Sciatic nerve (tissue), 2 donors: ENCODE measurements around the gene UBE2N. TPM values are rescaled to one million over a fixed set of nuclear protein-coding genes. Genes with fewer than 3 reads are reported as not detected.
A peak's percentile ranks its signal among the peaks of the same experiment; 100 is the strongest.
"Not testable (repeated sequence)": the region's sequence is repeated elsewhere in the genome, so short reads cannot be mapped to it uniquely, and the experiment has no call there.

Source experiments
- ATAC-seq: fragments of 200-7000 bp; cut with Tn5 transposase; one replicate; pipeline ENCODE4 v1.9.1; 2020; ENCODE audit warnings: mild to moderate bottlenecking, moderate library complexity
- DNase-seq: peaks from one replicate; pipeline ENCODE4 v3.0.0-alpha.2; 2020; ENCODE audit warnings: low spot score
- intact Hi-C: fragments of 100-400 bp; cut with DNase I; formaldehyde crosslinking; loops from one replicate; pipeline ENCODE4 v1.14.2; 2022
- total RNA-seq: library from RNA; stranded (reverse); fragmentation: NEBNext Ultra II Directional; extraction: Animal tissue kit (Norgen Biotek cat#: 25700); gene quantifications from one replicate; pipeline ENCODE4 v1.2.1, GENCODE V29; 2021
- donor health status: DM: no; HTN: no; CAD: no.
- donor health status: DM: no; HTN: no; CAD: no.

Gene UBE2N
- total RNA-seq, 1 donor from 2014 or later = 58.4 TPM

DNA sequence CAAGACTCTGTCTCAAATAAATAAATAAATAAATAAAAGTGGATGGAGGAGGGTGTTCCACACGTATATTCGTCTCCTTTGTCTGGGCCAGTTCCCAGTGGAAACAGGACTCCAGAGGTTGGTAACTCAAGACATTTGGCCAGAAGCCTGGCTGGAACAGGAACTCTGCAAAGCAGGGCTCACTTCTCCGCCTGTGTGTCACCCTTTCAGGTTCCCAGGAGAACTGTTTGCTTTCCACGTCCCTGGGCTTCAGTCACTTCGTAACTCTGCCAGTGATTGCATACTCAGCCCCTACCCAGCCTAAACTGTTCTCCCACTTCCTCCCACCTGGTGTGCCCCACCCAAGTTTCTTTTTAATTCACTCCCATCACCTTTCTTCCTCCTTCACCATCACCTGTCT, 7.0 kb upstream of the UBE2N start:
- ATAC-seq (no peak), DNase-seq (no peak)
- intact Hi-C loops = no loop called here

- intact Hi-C loops = no loop called here
Observed at GRCh38 chr12:93447555-93448290, 6.0 kb upstream of the UBE2N start.

DNA sequence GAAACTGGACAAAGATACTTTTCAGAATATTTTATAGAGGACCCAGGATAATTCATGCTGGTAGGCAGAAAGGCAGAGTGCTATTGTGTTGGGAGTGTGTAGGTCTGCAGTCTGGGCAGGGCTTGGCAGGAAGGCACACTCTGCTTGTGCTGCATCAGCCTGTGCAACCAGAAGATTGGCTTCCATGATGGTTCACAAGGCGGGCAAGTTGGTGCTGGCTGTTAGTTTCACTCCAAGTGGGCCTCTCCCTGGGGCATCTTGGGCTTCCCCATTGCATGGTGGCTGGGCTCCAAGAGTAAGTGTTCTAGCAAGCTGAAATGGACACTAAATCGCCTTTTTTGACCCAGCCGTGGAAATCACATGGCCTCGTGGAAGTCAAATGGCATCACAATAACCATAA, 1.8 kb upstream of the UBE2N start:
- ATAC-seq (no peak), DNase-seq (no peak)
- intact Hi-C loops = no loop called here

More at GRCh38 chr12:93447555-93448290, 6.0 kb upstream of the UBE2N start:
- no peak for ATAC-seq
- no peak for DNase-seq

- intact Hi-C loops = no loop called here
- no peak for DNase-seq
- peak; percentile 5 for ATAC-seq
Observed at GRCh38 chr12:93442411-93443340, 929 bp upstream of the UBE2N start.

- intact Hi-C loops = no loop called here
- DNase-seq (peak; percentile 69), ATAC-seq (no peak)
Observed at GRCh38 chr12:93441081-93441616, 598 bp downstream of the UBE2N start.

GRCh38 chr12:93440043-93440835, 1.5 kb downstream of the UBE2N start:
- DNase-seq (no peak), ATAC-seq (no peak)
- intact Hi-C loops = no loop called here

GRCh38 chr12:93438266-93439050, 3.3 kb downstream of the UBE2N start:
- no peak for DNase-seq
- no peak for ATAC-seq
- intact Hi-C loops = no loop called here

- intact Hi-C loops = no loop called here
- DNase-seq = no peak
- ATAC-seq = no peak
Observed at GRCh38 chr12:93434256-93434865, 7.4 kb downstream of the UBE2N start.

DNA sequence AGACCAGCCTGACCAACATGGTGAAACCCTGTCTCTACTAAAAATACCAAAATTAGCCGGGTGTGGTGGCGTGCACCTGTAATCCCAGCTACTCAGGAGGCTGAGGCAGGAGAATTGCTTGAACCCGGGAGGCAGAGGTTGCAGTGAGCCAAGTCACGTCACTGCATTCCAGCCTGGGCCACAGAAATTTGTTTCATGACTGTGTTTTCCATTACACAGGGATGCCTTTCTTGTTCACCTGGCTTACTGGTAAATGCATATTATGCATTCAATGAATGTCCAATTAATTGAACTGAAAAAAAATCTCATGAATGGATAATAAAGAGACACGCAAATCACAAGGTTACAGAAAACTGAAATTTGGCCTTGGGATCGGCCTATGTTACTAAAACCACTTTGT, 9.7 kb downstream of the UBE2N start:
- intact Hi-C loops, DNase-seq, ATAC-seq: not testable (repeated sequence)

DNA sequence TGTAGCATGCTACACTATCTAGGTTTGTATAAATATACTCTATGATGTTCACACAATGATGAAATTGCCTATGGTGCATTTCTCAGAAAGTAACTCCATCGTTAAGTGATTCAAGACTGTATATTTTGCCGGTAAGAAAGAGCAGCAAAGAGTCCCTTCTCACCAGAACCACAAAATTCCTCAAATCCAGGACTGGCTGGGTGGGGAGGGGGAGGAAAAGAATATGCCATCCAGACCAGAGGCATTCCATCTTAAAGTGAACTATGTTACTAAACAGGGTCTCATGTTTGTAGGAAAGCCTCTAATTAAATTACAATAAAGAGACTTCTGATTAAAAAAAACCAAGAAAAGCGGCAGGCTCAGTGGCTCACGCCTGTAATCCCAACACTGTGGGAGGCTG, 11.5 kb downstream of the UBE2N start:
- no peak for DNase-seq
- intact Hi-C loops = no loop called here
- no peak for ATAC-seq

GRCh38 chr12:93429852-93430251, 11.9 kb downstream of the UBE2N start:
- no peak for ATAC-seq
- DNase-seq = no peak
- intact Hi-C loops = no loop called here

GRCh38 chr12:93429448-93429847, 12.3 kb downstream of the UBE2N start:
- intact Hi-C loops = no loop called here
- no peak for DNase-seq
- no peak for ATAC-seq

- DNase-seq (no peak), ATAC-seq (peak; percentile 77)
- intact Hi-C loops = no loop called here
Observed at GRCh38 chr12:93427779-93428564, 13.8 kb downstream of the UBE2N start.

GRCh38 chr12:93426412-93426805, 15.3 kb downstream of the UBE2N start:
- no peak for ATAC-seq
- intact Hi-C loops = no loop called here
- no peak for DNase-seq

DNA sequence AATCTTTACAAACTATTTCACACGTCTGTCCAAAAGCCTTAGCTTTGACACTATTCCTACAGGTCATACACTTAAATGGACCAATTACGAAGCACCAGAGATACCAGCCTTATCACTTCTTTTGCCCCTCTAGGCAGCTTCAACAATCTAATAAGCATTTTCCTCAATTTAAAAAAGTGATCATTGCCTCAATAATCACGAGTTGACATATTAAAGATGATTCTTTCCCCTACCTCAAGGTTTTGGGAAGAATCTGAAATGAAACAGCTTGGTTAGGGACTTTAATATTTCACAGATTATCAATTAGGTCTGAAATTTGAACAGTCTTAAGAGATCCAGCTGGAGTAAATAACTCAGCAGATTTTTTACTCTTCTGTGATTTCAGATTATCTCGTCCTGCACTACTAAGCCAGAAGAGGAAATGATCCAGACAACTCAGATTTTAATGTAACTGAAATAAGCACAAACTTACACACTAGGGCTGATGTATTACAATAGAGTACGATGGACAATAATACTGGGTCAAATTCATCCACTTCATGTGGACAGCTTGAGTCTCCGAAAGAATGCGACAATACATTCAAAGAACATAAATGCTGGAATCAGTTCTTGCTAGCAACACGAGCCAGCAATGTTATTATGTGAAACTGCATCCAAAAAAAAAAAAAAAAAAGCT, 15.9 kb downstream of the UBE2N start:
- no peak for ATAC-seq
- intact Hi-C loops = no loop called here

DNA sequence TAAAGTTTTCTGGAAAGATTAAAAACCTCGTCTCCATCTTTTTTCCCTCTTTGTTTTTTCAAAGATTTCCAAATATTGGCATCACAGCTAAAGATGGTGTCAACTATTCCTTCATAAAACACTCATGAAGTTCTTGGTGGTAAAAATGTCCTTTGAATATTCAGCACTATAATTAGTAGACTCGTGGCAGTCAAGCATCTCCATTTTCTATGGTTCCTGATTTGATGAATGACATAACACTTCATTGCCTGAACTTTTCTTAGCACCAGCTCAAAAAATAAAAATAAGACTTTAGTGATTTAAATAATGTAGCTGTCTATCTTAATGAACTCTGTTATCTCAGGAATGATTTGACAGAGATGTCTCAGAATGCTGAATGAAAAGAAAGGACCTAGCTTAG, 19.7 kb downstream of the UBE2N start:
- DNase-seq = no peak
- ATAC-seq = no peak
- intact Hi-C loops = no loop called here

More for the DNA sequence above, 15.9 kb downstream of the UBE2N start:
- DNase-seq = no peak
